Stimulated activated CD8-positive, alpha-beta memory T cell treated with anti-CD3 and anti-CD28 coated beads, Interleukin-12 subunit alpha, Interleukin-12 subunit beta, amount 100 ng/mL, for 1 hour (primary cell): ENCODE data around the gene DPP7.

Source experiments
- DNase-seq: peaks from one replicate; pipeline ENCODE4 v3.0.0-alpha.2; 2020; ENCODE audit warnings: low read depth

DPP7 gene

DNA sequence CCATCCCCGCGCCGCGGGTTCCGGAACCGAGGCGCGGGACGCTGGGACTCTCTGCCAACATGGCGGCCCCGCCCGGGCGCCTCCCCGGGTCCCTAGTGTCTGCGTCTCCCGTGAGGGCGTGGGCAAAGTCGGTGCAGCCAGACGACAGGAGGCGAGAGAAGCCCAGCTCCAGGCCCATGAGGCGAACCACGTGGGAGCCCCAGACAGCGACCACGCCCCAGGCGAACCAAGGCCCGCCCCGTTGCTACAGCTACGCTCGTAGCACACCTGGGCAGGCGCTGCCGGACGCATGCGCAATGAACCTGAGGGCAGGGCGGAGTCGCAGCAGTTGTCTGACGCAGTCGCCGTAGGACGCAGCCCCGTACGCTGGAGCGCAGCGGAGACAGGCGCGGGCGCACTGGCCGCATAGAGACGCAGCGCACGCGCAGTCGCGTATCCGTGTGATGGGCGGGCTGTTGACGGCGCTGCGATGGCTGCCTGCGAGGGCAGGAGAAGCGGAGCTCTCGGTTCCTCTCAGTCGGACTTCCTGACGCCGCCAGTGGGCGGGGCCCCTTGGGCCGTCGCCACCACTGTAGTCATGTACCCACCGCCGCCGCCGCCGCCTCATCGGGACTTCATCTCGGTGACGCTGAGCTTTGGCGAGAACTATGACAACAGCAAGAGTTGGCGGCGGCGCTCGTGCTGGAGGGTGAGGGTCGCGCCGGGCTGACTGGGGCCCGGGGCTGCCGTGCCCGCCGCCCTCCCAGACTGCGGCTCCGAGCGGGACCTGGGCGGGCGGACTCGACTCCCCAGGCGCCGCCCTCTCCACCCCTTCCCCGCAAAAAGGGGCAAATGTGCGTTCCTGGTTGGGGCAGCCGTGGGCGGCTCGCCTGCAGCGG is 27.8 kb downstream of the DPP7 start, which contains the start of gene MAN1B1:
TSS of gene MAN1B1 (plus strand) at position 455 of the 878 bp plus-strand sequence. CDS start at position 470, 15 bp downstream.
- DNase-seq, result peak; percentile 98

DNA sequence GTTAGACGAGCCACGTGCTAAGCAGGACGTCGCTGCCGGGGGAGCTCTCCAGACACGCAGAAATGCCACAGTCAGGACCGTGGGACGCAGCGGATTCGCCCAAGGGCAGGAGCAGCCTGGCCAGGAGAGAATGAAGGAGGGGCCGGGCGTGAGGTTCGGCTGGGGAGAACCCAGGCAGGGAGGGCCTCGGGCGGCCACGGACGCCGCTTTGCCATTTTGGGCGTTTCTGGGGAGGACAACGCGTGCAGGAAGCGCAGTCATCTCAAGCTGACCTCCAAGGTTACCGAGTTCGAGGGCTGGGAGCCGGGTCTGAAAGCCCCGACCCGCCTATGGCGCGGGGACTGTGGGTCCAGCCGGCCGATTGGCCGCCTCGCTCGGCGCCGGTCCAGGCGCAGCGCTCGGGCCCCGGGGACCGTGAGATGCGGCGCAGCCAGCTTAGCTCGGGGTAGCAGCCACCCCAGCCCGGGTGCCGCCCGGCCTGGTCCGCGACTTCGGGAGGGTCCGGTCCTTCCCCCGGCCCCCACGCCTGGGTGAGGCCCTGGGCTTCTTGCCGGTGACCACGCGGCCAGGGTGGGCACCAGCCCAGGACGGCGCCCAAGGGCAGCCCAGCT is 28.5 kb downstream of the DPP7 start:
- DNase-seq, result no peak

DNA sequence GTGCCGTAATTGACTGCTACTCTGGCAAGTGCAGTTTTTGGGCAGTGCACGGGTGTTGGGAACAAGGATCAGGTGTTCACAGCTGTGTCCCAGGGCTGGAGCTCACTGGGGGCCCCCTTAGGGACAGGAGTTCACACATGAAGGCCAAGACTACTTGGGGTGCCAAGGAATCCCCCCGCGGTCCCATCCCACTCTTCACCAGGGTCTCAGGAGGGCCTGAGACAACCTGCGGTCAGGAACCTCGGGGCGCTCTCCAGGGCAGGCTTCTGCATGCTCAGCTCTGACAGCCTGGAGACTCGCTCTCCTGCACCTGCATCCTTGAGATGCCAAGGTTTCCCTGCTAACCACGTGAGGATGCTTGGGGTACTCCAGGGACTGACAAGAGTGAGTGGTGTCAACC is 30.0 kb downstream of the DPP7 start:
- DNase-seq, result no peak

DNA sequence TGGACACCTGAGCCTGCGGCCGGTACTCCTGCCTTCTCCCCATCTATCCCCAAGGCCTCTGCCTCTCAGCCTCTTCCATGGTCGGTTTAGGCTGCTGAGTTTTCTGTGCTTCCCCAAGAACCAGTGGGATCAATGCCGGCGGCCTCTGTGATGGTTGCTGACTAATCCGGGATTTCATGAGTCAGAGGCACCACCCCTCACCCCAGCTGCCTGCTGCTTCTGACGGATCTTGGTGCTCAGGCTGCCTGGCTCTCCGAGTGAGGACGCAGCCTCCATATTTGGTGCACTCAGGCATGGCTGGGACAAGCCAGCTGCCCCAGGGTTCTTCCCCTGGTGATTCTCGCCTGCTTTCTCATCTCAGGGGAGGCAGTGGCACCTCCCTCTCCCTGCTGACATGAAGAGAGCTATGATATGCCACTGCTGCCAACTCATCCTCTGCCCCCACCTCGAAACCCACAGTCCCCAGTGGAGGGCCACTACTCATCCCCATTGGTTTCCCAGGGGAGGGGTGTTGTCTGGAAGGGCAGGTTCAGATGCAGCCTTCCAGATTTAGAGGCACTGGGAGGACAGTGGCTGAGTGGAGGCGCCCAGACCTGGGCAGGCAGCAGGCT is 31.0 kb downstream of the DPP7 start:
- no peak for DNase-seq

DNA sequence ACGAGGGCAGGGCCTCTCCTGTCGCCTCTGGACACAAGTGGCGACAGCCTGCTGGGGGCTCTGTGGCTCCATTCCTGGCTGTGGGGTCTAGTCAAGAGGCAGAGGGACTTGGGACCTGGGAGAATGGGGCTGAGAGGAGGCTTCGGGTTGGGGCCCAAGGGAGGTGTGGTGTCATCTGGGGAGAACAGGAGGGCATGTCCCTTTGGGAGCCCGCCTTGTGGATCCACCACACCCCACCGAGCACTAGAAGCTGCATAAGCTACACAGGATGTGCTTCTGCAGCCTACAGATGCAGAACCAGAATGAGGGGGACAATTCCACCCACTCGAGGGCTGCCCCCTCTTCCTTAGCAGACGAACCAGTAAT is 31.6 kb downstream of the DPP7 start:
- DNase-seq, result no peak

DNA sequence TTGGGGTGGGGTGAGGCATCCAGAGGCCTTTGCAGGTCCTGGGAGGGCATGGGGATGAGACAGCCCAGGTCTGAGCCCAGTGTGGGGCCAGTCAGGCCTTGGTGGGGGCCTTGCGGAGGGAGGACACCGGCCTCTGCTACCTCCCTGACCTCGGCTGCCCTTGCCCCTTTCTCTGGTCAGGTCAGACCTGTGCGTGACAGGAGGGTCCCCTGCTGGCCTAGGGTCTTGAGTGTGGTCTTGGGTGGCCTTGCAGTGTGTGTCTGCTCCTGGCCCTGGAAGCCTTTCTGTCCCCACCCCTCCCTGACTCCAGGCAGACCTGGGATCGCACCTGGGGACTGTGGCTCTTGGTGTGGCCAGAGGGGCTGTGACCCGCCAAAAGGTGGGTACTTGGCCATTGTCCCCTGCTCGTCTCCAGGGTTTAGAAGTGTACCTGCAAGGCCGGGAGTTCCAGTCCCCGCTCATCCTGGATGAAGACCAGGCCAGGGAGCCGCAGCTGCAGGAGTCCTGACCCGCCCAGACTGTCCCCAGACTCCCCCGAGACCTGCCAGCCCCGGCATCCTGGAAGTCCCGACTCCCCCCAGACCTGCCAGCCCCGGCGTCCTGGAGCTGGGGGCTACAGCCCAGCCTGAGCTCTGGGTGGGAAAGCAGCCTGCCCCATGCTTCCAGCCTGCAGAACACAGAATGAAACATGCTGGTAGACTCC is 32.2 kb downstream of the DPP7 start:
- no peak for DNase-seq

DNA sequence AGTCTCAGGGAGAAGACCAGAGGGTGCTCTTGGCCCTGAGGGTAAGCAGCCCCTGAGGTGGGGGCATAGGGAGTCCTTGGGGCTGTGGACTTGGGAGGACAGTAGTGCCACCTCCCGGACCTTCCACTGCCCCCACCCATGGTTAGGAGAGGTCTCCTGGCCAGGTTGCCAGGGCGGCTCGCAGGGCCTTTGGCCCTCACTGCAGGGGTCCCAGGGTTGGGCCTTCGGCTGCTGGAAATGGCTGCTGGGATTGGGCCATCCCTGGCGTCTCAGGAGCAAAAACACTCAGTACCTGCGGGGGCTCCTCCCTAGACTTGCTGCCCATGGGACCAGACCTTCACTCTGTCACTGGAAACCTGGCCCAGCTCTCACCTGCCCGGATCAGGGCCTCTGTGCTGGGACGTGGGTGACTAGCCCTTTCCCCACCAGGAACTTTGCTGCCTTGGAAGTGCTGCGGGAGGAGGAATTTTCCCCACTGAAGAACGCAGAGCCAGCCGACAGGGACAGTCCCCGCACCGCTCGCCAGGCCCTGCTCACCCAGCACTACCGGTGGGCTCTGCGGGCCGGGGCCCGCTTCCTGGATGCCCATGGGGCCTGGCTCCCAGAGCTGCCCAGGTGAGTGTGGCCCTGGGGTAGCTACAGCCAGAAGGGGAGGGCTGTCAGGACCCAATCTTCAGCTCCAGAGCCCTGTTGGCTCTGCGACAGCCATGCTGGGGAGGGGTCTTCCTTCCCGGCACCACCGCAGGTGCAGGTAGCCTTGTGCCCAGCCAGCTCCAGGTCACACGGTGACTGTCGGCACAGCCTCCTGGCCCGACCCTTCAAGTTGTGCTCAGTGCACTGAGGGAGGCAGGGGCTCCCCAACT is 34.0 kb downstream of the DPP7 start:
- no peak for DNase-seq

DNA sequence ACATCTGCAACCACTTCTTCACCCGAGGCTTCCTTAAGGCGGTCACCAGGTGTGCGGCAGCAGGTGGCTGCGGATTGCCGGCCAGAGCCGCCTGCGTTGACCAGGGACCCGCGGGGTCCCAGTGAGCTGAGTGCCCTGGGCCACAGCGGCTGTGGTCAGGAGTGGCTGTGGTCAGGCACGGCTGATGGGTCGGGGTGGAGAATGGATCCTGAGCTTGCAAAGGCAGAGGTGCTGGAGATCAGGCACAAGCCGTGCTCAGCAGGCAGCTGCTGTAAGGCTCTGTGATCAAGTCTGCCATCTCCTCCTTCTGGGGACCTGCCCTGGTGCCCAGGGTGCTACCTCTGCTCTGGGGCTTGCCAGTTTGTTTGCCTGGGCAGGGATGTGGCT is 35.1 kb downstream of the DPP7 start:
- DNase-seq, result no peak

DNA sequence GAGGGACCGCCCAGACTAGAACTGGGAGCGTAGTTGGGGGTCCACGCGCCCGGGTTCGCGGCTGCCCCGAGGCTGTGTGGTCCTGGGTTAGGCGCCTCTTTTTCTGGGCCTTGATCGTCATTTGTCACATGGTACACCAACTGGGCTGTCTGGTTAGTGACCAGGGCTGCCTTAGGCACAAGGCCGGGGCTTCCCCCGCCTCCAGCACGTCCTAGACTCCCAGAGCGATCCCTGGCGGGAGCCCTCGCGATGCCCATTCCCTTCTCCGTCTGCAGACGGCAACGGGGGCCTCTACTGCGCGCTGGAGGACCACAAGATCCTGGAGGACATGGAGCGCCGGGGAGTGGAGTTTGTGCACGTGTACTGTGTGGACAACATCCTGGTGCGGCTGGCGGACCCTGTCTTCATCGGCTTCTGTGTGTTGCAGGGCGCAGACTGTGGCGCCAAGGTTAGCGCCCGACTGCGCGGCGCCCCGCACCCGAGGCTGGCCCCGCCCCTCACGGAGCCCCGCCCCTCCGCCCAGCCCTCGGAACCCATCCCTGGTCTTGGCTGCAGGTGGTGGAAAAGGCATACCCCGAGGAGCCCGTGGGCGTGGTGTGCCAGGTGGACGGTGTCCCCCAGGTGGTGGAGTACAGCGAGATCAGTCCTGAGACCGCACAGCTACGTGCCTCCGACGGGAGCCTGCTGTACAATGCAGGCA is 35.7 kb downstream of the DPP7 start:
- DNase-seq, result no peak

DNA sequence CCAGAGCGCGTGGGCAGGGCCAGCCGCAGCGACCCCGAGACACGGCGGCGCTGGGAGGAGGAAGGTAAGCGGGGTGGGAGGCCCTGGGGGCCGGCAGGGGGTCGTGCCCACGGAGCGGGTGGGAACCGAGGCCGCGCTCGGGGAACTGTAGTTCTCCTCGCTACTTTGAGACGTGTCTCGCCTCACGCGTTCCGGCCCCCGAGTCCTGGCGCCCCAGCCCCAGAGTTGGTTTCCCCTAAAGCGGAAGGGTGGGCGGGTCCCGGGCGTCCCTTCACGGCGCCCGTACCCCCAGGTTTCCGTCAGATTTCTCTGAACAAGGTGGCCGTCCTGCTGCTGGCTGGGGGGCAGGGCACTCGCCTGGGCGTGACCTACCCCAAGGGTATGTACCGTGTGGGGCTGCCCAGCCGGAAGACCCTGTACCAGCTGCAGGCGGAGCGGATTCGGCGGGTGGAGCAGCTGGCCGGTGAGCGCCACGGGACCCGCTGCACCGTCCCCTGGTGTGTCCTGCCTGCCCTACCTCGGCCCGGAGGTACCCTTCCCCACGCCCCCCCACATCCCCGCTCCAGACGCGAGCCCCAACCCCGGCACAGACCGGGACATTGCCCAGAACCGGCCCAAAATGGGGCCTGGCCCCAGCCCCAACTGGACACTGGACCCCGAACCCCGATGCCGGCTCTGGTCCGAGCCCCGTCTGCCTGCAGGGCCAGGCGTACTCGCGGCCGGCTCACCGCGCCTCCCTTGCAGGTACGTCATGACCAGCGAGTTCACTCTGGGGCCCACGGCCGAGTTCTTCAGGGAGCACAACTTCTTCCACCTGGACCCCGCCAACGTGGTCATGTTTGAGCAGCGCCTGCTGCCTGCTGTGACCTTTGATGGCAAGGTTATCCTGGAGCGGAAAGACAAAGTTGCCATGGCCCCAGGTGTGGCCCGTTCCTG is 36.5 kb downstream of the DPP7 start:
- no peak for DNase-seq

DNA sequence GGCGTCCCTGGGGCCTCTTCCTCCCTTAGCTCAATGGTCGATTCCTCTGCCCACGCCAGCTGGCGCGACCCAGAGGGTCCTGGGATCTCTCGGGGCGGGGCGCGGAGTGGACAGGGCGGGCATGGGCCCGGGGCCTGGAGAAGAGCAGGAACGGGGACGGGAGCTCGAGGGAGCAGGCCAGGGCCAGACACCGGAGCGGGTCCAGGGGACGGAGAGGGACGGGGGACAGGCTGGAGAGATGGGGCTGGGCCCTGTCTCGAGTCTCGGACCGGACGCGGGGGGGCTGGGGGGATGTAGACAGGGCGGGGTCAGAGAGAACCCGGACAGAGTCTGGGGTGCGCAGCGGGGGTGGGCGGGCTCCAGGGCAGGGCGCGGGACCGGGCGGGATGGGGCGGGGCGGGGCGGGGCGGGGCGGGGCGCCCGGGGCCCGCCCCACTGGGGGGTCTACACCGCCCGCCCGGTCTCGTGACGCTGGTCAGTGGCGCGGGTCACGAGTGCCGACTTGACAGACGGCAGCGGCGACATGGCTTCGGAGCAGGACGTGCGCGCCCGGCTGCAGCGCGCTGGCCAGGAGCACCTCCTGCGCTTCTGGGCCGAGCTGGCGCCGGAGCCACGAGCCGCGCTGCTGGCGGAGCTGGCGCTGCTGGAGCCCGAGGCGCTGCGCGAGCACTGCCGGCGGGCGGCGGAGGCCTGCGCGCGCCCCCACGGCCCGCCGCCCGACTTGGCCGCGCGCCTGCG is 37.4 kb downstream of the DPP7 start, which contains the start of gene UAP1L1:
TSS of gene UAP1L1 (plus strand) at position 508 of the 738 bp plus-strand sequence. CDS start at position 524, 16 bp downstream.
- no peak for DNase-seq

DNA sequence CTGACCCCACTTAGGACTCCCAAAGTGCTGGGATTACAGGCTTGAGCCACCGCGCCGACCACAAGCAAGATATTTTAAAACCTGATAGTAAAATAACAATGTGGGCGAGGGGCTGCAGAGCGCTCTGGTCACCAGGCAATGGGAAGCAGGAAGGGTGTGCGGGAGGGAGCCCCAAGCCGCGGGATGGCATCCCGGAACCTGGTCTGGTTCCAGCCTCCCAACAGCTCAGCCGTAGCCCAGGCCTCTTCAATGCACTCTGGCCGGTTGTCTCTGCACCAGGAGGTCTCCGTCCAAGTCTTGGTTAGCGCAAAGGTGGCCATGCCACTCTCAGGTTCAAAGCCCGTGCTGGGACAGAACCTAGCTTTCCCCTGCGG is 37.9 kb downstream of the DPP7 start:
- no peak for DNase-seq

DNA sequence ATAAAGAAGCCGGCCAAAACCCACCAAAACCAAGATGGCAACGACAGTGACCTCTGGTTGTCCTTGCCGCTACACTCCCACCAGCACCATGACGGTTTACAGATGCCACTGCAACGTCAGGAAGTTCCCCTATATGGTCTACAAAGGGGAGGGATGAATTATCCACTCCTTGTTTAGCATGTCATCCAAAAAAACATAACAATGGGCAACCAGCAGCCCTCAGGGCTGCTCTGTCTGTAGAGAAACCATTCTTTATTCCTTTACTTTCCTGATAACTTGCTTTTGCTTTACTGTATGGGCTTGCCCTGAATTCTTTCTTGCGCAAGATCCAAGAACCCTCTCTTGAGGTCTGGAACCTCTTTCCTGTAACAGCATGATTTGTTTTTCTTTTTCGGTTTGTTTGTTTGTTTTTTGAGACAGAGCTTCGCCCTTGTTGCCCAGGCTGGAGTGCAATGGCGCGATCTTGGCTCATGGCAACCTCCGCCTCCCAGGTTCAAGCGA is 39.2 kb downstream of the DPP7 start:
- no peak for DNase-seq

DNA sequence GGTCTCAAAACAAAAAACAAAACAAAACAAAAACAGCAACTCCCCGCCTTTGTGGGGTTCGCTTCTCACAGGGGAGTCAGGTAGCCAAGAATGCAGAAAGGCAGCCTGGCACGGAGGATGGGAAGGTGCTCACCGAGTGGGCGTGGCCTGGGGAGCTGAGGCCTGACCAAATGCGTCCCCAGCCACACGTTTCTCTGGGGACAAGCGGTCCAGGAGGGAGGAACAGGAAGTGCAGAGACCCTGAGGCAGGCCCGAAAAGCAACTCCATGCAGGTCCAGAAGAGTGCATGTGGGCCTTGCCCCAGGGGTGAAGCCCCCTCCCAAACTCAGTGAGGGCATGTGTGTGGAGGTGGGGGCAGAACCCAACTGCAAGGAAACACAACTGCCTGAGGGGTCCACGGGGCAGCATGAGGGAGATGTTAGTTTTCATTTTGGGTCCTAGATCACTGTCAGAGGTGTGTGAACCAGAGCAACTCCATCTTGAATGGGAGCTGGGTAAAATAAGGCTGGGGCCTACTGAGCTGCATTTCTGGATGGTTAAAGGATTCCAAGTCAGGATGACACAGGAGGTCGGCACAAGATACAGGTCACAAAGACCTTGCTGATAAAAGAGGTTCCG is 39.8 kb downstream of the DPP7 start:
- DNase-seq, result no peak

DNA sequence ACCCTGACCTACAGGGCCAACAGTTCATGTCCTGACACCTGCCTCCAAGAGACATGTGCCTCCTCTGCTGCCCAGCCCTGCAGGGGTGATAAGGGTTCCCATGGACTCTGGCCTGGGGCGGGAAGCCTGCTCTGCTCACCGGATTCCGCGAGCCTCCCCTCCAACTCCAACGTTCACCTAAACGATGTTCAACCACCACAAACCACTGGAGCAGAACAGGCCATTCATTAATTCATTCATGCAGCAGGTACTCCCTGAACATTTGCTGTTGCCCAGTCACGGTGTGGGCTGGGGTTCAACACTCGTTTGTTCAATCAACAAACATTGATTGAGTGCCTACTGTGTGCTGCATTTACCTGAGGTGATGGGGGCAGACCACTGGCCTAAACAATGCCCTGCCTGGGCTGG is 40.5 kb downstream of the DPP7 start:
- no peak for DNase-seq

DNA sequence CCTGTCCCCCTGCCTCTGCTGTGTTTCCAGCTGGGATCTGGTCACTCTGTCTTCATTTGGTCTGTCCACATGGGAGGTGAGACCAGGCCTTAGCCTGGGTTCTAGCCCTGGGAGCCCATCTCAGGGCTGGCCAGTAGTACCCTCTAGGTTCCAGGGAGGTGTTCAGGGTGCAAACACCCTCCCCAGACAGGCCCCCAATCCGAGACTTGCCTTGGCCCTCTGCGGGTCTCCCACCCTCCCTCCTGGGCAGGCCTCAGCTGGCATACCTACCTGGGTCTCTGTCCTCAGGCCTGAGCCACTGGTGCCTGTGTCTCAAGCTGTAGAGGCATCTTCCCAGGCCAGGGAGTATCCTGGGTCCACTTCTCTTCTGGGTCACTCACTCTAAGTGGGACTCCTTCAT is 43.3 kb downstream of the DPP7 start:
- no peak for DNase-seq

DNA sequence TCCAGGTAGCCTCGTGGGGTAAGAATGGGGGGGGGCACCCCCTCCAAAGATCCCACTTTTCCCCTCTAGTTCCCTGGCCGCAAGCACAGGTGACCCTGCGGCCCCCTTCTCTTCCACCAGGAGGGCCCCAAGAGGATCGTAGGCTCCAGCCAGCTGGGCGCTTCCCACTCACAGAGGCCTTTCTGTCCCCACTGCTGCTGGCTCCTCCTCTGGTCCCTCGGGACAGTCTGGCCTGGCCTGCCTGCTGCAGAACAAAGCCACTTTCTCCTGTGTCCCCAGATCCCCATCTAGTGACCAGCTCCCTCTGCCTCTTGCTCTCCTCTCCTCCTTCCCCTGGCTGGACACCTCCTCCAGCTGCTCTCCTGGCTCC is 43.6 kb downstream of the DPP7 start:
- no peak for DNase-seq

DNA sequence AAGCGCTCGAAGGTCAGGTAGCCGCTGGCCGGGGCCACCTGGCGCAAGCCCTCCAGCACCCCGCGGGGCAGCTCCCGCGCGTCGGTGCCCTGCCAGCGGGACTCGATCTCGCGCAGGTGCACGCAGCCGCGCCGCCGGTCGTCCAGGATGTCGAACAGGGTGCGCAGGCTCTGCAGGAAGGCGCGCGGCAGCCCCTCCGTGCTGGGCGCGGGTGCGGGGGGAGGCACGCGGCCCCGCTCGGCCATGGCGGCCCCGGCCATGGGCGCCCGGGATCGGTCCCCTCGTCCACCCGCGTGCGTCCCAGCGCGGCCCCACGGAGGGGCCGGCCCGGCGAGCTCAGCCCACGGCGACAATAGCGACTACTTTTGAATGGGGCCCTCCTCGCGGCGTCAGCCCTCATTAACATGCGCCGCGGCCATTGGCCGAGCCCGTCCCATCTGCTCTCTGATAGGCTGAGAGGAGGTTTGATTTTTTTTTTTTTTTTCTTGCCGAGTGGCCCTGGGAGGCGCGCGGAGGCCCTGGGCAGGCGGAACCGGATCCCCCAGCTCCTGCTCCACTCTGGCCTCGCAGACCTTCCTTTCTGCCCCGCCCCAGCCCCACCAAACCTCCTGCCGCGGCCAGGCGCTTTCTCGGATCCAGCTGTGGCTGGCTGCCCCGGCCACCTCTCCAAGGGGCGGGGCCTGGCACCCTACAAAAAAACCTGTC is 44.2 kb downstream of the DPP7 start, which contains the start of gene SAPCD2:
TSS of gene SAPCD2 (minus strand) at position 357 of the 705 bp plus-strand sequence. CDS start at position 260, 97 bp downstream.
- DNase-seq, result peak; percentile 72
